IPS-18c (cell line): ENCODE results near the gene DYRK2.

Experiments used
- H3K4me3 ChIP-seq: 2 replicates; pipeline ENCODE4 v1.7.0; 2013; ENCODE audit warnings: low read depth, mild to moderate bottlenecking, low read length, moderate library complexity; ENCODE audit not compliant: insufficient read depth
- H3K9me3 ChIP-seq: one replicate; pipeline ENCODE4 v1.6.1; 2013; ENCODE audit warnings: mild to moderate bottlenecking, low read length, moderate library complexity; ENCODE audit not compliant: control insufficient read depth, insufficient read depth

DYRK2 gene

DNA sequence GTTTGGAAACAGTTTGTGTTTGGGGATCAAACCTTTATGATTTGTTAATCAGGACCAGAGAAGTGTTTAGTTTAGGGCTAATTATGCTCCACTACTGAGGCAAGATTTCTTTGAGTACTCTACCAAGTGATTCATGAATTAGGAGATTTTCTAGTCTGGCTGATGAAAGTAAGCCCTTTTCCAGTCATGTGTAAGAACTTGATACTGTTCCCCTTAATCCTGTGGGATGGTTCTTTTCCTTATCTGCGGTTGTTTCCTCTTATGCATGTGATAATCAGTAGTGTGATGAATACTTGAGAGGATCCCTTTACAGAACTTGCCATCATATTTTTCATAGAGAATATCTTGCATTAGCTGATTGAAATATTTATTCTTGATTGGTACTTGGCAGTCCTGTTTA lies 42.1 kb downstream of the DYRK2 start:
- Histone ChIP-seq H3K9me3 (no peaks in the 10 kb centered on the region), H3K4me3 (no peak overlapping the region)

DNA sequence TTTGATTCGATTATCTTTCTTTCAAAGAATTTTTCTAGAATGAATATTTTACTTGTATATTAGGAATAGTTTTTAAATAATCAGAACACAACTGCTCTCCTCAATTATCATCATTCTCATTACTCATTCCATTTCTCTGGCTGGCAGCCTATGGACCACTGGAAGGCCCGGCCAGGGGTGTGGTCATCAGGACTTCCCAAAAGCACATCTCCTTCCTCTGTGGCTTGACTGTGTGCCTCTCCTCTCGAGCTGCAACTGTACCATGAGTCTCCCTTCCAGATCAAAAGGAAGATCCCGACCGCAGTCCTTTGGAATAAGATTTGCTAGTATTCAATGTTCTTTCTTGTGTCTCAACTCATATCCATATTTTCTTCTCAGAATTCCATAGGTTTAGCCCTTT lies 42.7 kb downstream of the DYRK2 start:
- no peaks in the 10 kb centered on the region for H3K9me3 ChIP-seq
- H3K4me3 ChIP-seq = no peak overlapping the region

DNA sequence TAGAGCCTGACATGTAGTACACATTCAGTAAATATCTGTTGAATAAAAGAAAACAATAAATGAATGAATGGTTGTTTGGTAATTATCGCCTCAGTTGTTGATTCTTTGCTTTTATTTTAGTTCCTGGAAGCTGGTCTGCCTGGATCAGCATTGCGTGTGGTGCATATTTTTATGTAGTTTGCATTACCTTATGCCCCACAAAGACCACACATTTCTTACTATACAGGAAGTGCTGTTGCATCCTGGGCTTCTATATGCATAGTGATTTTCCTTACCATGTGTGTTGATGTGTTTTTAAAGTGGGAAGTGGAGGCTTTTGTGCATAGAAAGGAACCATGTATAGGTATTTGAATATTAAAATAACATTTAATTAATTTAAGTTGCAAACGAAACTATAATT lies 43.6 kb downstream of the DYRK2 start:
- no peak overlapping the region for H3K4me3 ChIP-seq

DNA sequence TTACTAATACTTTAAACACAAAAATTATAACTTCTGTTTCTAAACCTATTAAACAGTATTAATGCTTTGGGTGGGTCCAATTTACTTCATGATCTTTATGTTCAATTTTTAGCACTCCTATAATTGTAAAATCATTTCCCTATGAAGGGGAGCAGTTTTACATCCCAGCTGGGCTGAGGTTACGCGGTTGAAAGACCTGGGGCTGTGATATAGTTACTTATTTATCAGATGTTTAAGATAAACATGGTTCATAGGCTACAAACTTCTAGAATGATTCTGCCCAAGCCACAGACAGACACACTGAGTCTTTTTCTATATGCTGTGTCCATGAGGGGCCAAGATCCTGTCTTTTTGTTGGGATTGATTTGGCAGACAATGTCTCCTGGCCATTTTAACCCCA lies 44.4 kb downstream of the DYRK2 start:
- Histone ChIP-seq H3K4me3 (no peak overlapping the region), H3K9me3 (no peaks in the 10 kb centered on the region)

More for the DNA sequence above, 43.6 kb downstream of the DYRK2 start:
- H3K9me3 ChIP-seq = no peaks in the 10 kb centered on the region

DNA sequence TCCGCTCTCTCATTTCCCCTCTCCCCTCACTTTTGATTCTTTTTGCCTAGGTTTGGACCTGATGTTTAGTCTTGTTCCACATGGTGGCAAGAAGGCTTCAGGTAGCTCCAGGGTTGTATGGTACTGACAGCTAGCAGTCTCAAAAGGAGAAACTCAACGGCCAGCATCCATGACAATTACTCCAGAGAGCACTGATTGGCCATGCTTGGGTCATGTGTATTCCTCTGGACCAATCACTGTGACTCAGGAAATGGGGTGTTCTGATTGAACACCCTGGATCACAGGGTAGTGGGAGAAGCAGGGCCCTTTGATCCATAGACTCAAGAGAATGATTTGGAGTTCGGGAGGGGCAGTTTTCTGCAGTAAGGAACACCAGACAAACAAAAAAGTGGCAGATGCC lies 45.3 kb downstream of the DYRK2 start:
- Histone ChIP-seq H3K9me3 (no peaks in the 10 kb centered on the region), H3K4me3 (no peak overlapping the region)

DNA sequence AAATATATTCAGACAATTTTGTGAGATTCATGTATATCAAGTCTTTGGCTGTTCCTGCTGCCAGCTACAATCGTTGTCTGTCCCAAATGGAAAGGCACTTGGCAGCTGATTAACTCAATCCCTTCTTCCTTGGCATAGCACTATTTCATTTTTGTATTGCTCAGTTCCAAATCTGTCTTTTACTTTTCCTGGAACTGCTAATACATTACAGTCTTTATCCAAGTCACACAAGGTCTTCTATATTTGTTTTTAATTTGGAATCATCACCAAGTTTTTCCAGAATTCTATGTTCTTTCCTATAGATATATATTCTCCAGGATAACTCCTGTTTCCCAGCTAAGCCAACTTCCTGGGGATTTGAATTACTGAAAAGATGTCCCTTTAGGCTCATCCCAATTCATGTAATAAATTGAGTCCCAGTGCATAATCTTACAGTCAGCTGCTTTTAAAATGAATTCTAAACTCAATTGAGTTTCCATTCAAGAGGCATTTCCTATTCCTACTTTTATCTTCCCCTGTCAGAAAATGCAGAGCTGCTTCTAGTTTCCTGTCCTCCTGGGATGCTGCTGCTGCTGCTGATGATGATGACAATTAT lies 45.9 kb downstream of the DYRK2 start:
- Histone ChIP-seq H3K9me3 (no peaks in the 10 kb centered on the region), H3K4me3 (no peak overlapping the region)

DNA sequence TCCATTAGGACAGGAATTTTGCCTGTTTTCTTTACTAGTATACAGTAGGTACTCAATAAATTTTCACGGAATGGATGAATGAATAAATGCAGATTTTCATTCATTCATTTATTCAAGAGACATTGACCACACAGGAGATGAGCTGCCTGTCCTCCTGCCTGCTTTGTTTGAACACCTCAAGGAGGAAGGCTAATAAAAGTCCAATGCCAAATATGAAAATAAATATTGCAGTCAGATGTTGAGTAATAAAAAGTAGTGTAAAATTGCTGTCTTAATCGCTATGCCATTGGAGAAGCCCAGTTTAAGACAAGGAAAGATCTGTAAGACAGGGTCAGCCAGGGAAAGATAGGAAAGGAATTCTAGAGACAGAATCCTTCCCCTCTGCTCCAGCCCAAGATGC lies 47.4 kb downstream of the DYRK2 start:
- no peak overlapping the region for H3K4me3 ChIP-seq
- H3K9me3 ChIP-seq = no peaks in the 10 kb centered on the region

DNA sequence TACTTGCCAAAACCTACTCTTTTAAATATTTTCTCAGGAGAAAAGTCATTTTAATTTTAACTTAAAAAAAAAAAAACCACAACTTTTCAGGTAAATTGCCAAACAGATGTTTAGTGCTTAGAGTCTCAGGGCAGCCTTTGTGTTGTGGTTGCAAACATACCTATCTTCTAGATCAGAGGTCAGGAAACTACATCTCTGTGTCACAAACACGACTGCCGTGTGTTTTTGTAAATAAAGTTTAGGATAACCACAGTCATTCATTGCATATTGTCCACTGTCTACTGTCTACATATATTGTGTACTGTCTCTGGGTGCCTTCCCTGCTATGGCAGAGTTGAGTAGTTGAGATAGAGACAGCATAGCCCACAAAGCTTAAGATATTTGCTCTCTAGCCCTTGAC lies 48.9 kb downstream of the DYRK2 start:
- H3K4me3 ChIP-seq = no peak overlapping the region
- H3K9me3 ChIP-seq = no peaks in the 10 kb centered on the region

DNA sequence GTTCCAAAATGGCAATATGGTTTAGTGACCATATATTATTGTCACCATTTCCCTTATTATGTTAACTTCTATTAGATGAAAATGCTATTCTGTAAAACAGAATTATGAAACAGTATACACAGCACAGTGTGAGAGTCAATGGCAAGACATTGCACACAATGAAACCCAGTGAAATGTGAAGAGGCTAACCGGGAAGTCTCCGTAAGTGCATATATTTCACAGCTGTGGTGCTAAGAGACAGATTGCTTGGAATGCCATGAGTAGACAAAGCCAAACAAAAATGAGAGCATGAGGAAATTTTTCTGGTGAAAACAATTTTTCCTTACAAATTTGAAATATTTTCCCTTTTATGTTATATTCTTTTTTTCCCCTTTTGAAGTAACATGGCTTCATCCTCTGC lies 49.4 kb downstream of the DYRK2 start:
- Histone ChIP-seq H3K9me3 (no peaks in the 10 kb centered on the region), H3K4me3 (no peak overlapping the region)

DNA sequence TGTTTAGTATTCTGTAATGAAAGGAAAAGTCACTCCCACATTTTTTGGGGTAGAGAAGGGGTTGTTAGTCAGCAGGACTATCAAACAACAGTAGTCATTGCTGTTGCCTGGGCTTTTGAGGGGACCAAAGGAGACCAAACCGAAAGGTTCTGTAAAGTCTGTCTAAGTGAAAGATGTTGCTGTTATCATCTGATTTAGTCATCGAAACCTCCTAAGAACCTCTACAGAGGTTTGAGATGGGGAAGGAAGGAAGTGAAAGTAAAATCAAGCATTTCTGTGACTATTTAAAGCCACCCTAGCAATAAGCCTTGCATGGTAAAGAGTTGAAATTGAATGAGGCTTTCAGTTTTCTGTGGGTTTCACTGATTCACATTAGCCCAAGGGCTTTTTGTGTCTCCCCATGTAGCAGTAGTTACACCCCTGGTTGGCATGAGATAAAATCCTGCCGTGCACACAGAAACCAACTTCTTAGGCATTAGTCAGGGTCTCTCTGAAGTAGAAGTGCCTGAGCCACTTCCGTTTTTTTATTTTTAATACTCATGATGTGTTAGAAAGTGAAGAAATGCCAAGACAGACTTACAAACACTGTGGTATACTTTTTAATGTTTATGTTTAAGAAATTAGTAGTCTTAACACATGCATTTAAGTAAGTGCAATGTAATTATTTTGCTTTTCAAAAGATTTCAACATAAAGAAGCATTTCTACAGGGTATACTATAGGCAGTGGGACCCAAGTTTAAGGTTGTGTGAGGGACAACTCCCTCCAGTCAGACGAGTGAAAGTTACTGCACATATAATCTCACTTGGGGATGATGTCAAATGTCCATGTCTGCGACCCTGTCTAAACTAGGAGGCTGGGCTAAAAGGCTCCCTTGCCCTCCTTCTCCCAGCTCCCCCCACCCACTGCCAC lies 50.4 kb downstream of the DYRK2 start:
- H3K4me3 ChIP-seq = no peak overlapping the region
- H3K9me3 ChIP-seq = no peaks in the 10 kb centered on the region

DNA sequence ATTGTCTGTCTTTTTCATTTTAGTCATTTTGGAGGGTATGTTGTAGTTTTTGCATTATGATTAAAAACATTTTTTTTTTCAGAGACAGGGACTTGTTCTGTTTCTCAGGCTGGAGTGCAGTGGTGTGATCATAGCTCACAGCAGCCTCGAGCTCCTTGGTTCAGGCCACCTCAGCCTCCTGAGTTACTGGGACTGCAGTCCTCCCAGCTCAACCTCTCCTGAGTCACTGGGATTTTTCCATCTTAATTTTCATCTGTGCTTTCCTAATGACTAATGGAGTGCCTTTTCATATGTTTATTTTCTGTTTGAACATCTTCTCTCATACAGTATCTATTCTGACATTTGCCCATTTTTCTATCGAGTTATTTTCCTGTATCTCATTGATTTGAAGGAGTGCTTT lies 52.6 kb downstream of the DYRK2 start:
- Histone ChIP-seq H3K9me3 (no peaks in the 10 kb centered on the region), H3K4me3 (no peak overlapping the region)

DNA sequence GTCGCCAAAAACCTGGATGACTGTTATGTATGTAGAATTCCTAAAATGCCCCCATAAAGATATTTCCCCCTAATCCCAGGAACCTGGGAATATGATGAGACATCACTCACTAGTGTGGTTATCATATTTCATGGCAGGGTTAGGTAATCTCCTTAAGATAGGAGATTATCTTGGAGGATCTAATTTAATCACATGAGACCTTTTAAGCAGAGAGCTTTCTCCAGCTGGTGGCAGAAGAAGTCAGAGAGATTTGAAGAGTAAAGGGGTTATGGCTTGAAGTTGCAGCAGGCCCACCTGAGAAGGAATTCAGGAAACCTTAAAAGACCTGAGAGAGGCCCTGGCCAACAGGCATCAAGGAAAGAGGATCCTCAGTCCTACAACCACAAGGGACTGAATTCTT lies 53.6 kb downstream of the DYRK2 start:
- Histone ChIP-seq H3K9me3 (no peaks in the 10 kb centered on the region), H3K4me3 (no peak overlapping the region)

DNA sequence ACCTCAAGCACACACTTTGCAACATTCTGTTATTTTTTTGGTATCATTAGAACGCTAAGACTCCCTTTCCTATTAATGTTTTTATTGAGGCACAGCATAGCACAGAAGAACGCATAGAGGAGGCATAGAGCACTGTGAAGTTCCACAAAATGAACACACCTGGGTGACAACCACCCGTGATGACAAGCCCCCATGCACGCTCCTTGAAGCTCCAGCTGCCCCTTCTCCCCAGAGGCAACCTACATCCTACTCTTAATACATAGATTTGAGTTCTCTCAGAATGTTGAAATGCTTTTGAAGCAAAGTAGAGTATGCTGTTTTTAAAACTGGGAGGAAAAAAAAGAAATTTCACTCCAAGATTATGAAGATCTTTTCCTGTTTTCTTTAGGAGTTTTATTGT lies 55.5 kb downstream of the DYRK2 start:
- H3K9me3 ChIP-seq = no peaks in the 10 kb centered on the region
- no peak overlapping the region for H3K4me3 ChIP-seq

DNA sequence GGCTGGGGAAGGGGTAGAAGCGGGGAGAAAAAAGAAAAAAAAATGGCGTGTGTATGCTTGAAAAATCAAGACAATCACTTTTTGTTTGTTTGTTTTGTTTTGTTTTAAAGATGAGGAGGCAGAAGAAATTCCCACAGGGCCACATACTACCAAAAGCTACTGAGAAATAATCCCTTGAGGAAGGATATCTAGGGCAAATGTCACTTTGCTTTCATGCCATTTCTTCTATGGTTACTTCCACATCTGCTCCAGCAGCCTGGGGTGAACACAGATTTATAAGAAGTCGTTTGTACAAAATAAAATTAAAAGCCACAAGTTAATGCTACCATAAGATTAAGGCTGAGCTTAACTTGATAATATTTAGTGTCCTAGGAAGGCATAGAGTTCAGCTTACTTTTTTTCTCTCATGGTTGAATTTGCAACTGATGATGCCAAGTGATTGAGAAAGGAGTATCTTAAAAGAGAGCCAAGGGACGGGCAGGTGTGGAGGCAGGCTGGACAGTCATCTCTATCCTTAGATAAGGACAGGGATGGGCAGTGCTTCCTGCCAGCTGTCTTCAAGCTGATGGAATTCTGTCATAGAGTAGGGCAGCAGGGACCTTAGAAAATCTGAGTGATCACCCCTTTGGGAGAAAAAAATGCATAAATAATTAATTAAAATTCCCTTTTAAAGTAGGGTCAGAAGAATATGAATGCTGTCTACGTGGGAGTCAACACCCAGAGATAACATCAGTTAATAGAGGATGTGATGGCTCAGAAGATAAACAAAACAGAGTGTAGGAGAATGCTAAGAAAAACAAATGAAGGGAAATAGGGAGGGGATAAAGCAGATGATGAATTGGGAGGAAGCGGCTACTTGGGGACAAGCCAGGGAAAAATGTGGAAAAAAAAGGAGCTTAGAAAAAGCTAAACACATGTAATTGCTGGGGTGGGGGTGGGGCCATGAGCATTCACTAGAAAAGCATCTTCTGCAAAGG lies 57.1 kb downstream of the DYRK2 start:
- H3K4me3 ChIP-seq = no peak overlapping the region
- H3K9me3 ChIP-seq = no peaks in the 10 kb centered on the region

DNA sequence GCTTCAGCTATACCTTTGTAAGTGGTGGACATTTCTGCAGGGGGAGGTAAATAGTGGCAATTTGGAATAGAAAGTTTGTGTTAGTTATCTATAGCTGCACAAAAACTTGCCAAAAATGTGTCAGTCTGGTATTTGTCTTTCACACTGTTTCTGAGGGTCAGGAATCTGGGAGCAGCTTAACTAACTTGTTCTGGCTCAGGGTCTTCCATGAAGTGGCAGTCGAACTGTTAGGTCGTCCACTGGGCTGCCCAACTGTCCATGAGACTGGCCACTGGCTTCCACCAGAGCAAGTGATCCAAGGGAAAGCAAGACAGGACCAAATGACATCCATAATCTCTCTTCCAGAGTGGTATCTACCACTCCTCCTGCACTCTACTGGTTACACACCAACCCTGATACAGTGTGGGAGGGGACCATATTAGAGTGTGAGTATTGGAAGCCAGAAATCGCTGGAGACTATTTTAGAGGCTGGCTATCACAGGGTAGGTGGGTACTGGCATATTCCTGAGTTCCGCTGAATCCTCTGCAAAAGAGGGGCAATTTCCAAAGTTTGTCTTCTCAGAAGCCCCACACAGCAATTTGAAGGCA lies 60.9 kb downstream of the DYRK2 start:
- Histone ChIP-seq H3K9me3 (no peaks in the 10 kb centered on the region), H3K4me3 (no peak overlapping the region)

DNA sequence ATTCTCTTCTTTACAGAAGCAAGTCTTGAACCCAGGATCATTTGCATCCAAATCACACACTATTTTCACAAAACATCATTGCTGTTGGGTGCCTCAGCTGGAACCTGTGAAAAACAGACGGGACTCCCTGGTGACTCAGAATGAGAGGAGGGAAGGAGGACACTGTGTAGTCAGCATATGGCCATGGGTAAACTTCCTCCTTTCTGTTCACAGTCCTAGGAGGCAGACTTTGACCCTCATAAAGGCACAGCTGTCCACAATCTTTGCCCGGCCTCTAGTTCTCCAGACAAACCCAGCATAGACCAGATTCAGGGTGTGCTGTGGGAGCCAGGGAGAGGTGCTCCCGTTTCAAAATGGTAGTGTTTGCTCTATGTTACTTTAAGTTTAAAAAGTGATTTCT lies 62.0 kb downstream of the DYRK2 start:
- no peak overlapping the region for H3K4me3 ChIP-seq
- no peaks in the 10 kb centered on the region for H3K9me3 ChIP-seq

DNA sequence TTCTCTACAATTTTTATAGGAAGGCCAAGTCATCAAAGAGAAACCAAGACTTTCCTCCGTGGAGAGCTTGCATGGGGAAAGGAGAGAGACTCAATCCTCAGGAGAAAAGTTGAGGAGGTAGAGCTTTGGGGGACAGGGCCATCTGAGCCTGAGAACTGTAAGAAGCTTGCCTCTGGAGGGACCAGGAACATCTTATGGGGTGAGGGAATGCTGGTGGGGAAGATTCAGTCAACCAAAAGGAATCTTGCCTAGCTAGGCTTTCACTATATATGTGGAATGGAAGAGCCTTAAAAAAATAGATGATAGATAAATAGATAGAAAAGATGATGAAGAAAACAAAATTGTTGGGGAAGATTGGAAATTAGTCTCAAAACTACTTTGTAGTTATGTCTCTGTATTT lies 63.5 kb downstream of the DYRK2 start:
- no peak overlapping the region for H3K4me3 ChIP-seq
- no peaks in the 10 kb centered on the region for H3K9me3 ChIP-seq
